ENCODE data around the gene PNPLA6.

The PNPLA6 gene

GRCh38 chr19:7535047-7535997 is at the start of gene PNPLA6:
Gene PNPLA6 (plus strand): TSS chr19:7535717. CDS start chr19:7535789, 72 bp downstream.
- peak; percentile 74 for DNase-seq (ENCODE audit: low read depth)

DNA sequence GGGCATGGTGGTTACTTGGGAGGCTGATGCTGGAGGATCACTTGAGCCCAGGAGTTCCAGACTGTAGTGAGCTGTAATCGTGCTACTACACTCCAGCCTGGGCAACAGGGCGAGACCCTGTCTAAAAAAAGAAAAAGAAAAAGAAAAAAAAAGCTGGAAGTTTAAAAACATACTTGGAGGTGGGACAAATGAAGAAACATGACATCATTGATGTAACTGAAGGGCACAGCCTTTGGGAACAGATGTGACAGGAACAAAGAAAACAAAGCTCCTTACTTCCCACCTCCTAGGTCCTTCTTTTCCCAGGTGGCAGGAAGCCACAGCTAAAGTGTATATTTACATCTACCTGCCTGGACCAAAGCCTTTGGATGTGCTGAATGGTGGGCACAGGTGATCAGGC is 48.6 kb upstream of the PNPLA6 start:
- no peak for DNase-seq (ENCODE audit: low read depth)

DNA sequence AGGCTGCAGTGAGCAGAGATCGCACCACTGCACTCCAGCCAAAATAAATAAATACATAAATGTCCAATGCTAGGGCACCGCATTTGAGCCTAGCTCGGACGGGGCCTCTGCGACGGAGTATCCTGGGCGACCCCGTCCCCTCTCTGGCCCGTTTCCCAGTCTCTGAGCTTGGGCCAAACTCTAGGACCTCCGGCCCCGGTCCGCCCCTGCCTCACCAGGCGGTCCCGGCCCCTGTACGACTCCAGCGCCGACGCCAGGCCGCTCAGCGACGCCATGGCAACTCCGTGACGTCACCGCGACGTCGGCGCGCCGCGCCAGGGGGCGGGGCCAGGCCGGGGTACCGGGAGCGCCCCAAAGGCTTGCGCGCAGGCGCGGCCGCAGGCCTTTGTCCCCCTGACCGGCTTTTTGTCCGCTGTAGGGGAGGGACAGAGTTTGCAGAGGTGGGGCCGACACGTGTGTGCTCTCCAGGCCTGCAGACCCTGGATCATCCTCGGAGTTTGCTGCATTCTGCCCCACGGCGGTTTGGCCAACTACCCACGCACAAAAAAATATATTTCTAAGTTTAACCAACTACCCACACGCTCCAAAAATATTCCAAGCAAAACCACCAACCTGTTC is 46.7 kb upstream of the PNPLA6 start, which contains the start of gene PEX11G:
Gene PEX11G, minus strand, starts transcription at position 300 of the 618 bp plus-strand sequence. Its CDS starts 25 bp downstream, at position 275.
- peak; percentile 79 for DNase-seq (ENCODE audit: low read depth)

- DNase-seq (ENCODE audit: low read depth): no peak
Measured at GRCh38 chr19:7489609-7490044, 45.9 kb upstream of the PNPLA6 start.

DNA sequence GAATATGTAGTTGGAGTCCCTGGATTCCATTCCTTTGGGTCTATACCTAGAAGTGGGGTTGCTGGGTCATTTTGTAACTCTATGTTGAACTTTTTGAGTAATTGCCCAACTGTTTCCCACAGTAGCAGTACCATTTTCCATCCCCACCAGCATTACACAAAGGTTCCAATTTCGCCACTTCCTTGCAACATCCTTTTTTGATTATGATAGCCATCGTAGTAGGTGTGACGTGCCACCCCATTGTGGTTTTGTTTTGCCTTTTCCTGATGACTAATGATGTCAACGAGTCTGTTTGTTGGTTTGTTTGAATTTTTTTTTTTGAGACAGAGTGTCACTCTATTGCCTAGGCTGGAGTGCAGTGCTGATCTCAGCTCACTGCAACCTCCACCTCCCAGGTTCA is 43.4 kb upstream of the PNPLA6 start:
- DNase-seq (ENCODE audit: low read depth): no peak

DNA sequence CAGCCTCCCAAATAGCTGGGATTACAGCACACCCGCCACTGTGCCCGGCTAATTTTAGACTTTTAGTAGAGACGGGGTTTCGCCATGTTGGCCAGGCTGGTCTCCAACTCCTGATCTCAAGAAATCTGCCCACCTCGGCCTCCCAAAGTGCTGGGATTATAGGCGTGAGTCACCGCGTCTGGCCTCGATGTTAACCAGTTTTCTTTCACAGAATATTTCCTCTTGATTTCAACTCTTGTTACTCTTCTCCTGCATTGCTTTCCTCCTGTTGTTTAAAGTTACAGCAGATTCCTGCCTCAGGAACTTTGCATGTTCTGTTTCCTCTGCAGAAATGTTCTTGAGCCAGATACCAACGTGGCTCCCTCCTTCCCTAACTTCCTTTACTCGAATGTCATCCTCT is 43.0 kb upstream of the PNPLA6 start:
- DNase-seq (ENCODE audit: low read depth): no peak

DNA sequence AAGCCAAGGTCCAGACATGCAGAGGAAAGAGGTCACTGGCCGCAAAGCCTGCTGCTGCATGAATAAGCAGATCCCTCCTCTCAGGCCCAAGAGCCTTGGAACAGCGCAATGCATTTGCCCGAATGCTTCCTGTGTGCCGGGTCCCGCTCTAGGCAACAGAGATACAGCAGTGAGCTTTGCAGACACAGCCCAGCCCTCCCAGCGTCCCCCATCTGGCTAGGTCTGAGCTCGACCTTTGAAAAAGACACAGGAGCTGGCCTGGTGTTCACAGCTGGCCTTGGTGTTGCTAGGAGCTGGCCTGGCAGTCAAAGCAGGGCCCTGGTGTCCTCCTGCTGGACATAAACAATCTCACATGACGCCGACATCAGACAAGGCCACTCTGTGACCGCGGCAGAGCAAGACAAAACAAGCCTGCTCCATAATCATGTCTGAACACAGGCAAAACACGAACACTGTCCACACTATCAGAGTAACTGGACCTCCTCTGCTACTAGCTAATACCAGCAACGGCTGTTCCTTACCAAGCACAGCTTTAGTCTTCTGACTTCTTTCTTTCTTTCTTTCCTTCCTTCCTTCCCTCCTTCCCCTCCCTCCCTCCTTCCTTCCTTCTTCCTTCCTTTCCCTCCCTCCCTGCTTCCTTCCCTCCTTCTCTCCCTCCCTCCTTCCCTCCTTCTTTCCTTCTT is 41.0 kb upstream of the PNPLA6 start:
- DNase-seq (ENCODE audit: low read depth): no peak

DNA sequence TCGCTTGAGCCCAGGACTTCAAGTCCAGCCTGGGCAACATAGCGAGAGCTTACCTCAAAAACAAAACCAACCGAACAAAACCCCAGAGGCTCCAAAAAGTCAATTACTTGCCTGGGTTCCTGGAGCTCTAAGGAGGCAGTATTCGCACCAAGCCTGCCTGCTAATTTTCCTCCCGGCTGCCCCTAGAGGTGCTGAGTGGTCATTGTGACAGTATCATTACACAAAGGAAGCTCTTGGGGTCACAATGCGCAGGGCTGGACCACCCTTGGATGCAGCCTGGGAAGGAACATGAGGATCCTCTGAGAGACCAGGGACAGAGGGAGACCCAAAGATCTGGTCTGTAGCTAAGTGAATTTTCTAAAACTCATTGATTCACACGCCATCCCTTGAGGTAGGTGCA is 38.2 kb upstream of the PNPLA6 start:
- DNase-seq (ENCODE audit: low read depth): no peak

DNA sequence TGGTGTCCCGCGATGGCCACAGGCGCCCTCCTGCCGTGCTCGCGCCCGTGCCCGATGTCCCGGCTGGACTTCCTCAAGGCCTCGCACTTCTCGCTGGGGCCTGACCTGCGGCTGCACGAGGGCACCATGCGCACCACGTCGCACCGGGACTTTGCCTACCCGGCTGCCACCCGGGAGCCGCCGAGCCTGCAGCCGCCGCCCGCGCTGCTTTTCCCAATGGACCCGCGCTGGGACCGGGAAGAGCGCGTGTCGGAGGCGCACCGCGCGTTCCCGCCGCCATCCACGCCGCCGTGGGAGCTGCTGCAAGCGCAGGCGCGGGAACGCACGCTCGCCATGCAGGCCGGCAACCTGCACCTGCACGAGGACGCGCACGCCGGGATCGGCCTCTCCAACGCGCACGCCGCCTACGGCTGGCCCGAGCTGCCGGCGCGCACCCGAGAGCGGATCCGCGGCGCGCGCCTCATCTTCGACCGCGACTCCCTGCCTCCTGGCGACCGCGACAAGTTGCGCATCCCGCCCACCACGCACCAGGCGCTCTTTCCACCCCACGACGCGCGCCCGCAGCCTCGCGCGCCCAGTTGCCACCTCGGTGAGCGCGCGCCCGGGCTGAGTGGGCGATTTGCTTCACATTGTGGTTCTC is 34.6 kb upstream of the PNPLA6 start:
- DNase-seq (ENCODE audit: low read depth): no peak

DNA sequence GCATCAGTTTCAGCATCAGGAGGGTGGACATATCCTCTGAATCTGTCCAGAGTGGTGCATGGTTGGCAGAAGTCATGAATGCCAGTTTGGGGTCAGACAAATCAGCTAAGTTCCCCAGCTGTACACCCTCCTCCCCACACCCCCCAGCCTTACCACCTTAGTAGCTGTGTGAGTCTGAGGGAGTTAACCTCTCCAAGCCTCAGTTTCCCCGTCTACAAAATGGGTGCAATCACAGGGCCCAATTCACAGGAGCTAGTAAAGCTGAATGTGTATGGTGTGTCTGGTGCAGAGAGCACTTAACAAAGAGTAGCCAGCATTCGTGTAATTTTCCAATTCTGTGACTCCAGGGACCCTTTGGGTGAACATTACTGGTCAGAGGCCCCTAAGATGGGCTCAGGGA is 33.0 kb upstream of the PNPLA6 start:
- no peak for DNase-seq (ENCODE audit: low read depth)

DNA sequence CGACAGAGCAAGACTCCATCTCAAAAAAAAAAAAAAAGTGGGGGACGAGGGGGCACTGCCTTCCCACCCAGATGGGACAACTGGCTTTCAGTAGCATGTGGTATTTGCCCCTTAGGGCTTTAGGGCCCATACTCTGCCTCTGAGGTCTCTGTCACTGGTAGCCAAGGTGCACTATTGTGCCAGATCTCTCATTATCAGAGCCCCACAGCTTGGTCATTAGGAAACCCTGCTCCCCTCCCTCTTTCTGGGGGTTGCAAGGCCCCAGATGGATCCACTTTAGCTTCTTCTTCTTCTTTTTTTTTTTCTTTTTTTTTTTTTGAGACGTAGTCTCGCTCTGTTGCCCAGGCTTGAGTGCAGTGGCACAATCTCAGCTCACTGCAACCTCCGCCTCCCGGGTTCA is 30.8 kb upstream of the PNPLA6 start:
- DNase-seq (ENCODE audit: low read depth): peak; percentile 58

DNA sequence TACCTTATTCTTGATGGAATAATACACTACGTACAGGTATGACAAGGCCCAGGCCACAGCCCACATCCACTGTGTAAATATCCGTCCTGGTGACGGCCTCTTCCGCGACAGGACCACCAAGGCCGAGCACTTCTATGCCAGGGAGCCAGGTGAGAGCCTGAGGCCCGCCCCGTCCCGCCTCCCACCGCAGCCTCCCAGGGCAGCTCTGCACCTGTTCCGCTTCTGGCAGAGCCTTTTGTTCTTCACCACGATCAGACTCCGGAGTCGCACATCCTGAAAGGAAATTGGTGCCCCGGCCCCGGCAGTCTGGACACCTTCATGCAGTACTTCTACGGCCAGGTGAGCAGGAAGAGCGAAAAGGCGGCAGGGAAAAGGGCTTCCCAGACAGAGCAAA is 30.2 kb upstream of the PNPLA6 start:
- no peak for DNase-seq (ENCODE audit: low read depth)

DNA sequence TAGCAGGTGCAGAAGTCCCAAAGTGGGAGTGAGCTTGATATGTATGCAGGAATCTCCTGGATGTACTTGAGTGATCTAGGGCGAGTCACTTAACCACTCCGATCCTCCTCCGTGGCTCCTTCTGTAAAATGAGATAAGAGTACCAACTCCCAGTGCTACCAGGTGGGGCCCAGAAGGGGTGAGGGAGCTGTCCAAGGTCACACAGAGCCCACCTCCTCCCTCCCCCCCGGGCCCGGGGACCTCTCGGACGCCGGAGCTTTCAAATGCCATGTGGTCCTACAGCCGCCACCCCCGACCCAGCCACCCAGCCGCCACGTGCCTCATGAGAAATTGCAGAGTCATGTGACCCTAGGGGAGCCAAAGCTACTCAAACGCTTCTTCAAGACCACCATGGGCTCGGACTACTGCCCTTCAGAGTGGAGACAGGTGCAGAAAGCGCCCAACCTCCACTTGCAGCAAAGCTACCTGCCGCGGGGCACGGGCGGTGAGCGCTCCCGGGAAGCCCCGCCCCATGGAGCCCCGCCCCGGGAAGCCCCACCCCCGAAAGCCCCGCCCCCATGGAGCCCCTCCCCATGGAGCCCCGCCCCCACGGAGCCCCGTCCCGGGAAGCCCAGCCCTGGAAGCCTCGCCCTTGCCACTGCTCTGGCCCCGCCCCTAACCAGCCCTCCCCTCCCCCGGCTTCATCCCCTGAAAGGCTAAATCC is 29.7 kb upstream of the PNPLA6 start:
- peak; percentile 68 for DNase-seq (ENCODE audit: low read depth)

DNA sequence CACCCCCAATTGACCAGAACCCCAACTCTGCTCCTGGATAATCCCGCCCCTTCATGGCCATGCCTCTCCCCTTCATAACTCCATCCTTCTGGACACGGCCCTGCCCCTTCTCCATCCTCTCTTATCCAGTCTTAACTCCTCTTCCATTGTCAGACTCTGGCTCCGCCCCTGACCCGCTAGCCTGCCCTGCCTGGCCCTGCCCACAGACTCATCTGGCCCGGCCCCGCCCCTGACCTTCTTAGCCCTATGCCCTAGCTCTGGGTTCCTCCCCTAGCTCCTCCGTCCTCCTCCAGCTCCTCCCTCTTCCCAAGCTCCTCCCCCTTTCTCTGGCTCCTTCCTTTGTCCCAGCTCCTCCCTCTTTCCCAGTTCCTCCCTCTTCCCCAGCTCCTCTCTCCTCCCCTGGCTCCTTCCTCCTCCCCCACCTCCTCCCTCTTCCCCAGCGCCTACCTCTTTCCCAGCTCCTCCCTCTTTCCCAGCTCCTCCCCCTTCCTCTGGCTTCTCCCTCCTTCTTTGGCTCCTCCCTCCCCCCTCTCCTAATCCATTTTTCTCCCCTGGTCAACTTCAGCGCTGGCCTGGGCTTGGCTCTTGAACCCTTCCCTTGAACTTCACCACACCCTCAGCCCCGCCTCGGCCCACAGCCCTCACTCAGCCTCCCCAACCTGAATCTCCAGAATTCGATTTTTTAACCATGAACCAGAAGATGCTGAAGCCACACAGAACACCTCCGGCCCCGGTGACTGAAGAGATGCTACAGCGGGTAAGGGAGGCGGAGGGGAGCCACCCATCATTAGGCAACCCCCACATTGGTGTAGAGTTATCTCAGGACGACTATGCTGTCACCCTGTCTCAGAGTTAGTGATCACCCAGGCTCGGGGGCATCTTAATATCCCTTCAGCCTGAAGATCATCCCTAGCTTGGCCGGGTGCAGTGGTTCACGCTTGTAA is 28.9 kb upstream of the PNPLA6 start:
- DNase-seq (ENCODE audit: low read depth): peak; percentile 96

- peak; percentile 72 for DNase-seq (ENCODE audit: low read depth)
Measured at GRCh38 chr19:7507884-7508283, 27.6 kb upstream of the PNPLA6 start.

GRCh38 chr19:7509625-7510024 is 25.9 kb upstream of the PNPLA6 start:
- no peak for DNase-seq (ENCODE audit: low read depth)

- no peak for DNase-seq (ENCODE audit: low read depth)
Measured at GRCh38 chr19:7512400-7512851, 23.1 kb upstream of the PNPLA6 start.

DNA sequence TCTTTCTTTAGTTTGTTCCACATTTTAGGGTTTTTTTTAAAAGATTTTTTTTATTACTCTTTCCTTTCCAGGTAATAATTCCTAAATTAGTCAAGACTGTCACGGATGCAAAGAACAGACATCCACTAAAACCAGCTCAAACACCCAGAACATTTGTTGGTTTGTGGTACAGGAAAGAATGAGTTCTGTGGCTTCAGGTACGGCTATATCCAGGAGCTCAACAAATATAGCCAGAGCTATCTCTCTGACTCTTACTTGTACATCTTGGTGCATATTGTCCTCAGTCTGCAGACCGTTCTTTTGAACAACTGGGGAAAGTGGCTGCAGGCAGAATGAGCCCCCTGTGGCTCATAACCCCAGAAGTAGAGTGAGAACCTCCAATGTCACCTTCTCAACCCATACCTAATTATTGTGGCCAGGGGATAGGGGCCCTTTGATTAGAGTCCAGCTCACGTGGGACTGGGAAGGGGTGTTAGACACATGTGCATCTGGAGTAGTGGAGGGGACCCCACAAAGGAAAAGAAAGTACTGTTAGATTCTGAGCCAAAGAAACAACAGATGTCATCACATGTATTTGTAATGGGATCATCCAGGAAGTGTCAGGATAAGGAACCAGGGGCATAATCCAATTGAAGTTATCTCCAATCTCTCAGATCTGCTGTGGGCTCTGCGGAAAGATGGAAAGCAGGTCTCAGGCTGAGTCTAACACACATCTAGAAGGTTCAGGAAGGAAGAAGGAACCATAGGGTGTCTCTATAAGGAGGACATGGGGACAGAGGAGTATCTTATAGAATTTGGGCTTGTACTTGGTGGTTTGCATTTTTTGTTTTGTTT is 21.5 kb upstream of the PNPLA6 start:
- DNase-seq (ENCODE audit: low read depth): no peak

DNA sequence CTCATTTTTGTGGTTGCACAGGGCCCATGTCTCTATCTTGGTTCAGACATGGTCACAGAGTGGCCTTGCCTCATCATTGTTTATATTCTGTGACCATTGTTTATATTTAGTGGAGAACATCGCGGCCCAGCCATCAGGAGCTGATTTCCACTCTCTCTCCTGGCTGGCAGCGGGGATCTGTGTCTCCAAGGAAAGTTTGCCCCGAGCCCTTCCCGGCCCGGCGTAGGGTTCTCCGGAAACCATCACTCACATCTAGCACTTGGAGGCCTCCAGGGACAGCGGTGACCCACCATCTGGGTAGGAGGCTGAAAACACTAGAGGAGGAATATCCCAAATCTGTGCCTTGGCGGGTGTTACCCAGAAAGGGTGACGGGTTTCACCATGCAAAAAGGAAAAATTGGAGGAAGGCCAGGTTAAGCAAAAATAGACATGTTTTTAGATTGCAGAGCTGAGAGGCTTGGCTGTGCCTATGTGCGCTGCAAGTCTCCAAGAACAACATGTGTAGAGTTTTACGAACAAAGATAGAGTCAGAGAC is 20.3 kb upstream of the PNPLA6 start:
- no peak for DNase-seq (ENCODE audit: low read depth)

All from CMK (cell line).